NCI-H187 treated with DMSO at 0.1 percent for 48 hours (cell line): ENCODE results near the gene MCAM.

Experiments used
- DNase-seq: peaks from one replicate; lab custom pipeline; 2025; lab: John Stamatoyannopoulos, UW

The MCAM gene

GRCh38 chr11:119306373-119306890, 10.5 kb downstream of the MCAM start:
- DNase-seq = no peak

- no peak for DNase-seq
Measured at GRCh38 chr11:119305556-119306372, 11.2 kb downstream of the MCAM start.

GRCh38 chr11:119303227-119303718, 13.7 kb downstream of the MCAM start:
- DNase-seq = no peak

- DNase-seq = no peak
Measured at GRCh38 chr11:119300198-119300964, 16.5 kb downstream of the MCAM start.

- DNase-seq = no peak
Measured at GRCh38 chr11:119299416-119299815, 17.5 kb downstream of the MCAM start.

- DNase-seq = no peak
Measured at GRCh38 chr11:119298726-119299125, 18.2 kb downstream of the MCAM start.

- DNase-seq = no peak
Measured at GRCh38 chr11:119297938-119298337, 19.0 kb downstream of the MCAM start.

- DNase-seq = no peak
Measured at GRCh38 chr11:119295178-119295577, 21.8 kb downstream of the MCAM start.

GRCh38 chr11:119293461-119293860, 23.5 kb downstream of the MCAM start:
- no peak for DNase-seq

- DNase-seq = no peak
Measured at GRCh38 chr11:119290894-119291497, 25.9 kb downstream of the MCAM start.

- DNase-seq = no peak
Measured at GRCh38 chr11:119288219-119288618, 28.7 kb downstream of the MCAM start.

- no peak for DNase-seq
Measured at GRCh38 chr11:119285431-119285830, 31.5 kb downstream of the MCAM start.

GRCh38 chr11:119284344-119285157, 32.4 kb downstream of the MCAM start:
- DNase-seq = no peak

- DNase-seq = no peak
Measured at GRCh38 chr11:119282495-119282894, 34.4 kb downstream of the MCAM start.

- no peak for DNase-seq
Measured at GRCh38 chr11:119277660-119278059, 39.3 kb downstream of the MCAM start.

GRCh38 chr11:119273721-119274120, 43.2 kb downstream of the MCAM start:
- no peak for DNase-seq

- DNase-seq = no peak
Measured at GRCh38 chr11:119267645-119268044, 49.3 kb downstream of the MCAM start.

GRCh38 chr11:119266517-119267255, 50.2 kb downstream of the MCAM start:
- no peak for DNase-seq

GRCh38 chr11:119266063-119266462, 50.9 kb downstream of the MCAM start:
- no peak for DNase-seq

- DNase-seq = no peak
Measured at GRCh38 chr11:119263352-119263940, 53.5 kb downstream of the MCAM start.
